Activated T-helper 17 cell treated with anti-CD3 and anti-CD28 coated beads, Interleukin-2, amount 50 U/mL, for 72 hours (primary cell): Measurements from ENCODE around the gene SPTBN1. TPM values are rescaled to one million over a fixed set of nuclear protein-coding genes. Genes with fewer than 3 reads are reported as not detected.
"Not testable (repeated sequence)": the region's sequence is repeated elsewhere in the genome, so short reads cannot be mapped to it uniquely, and the experiment has no call there.

Experiments used
- ATAC-seq: fragments of 150-1000 bp; cut with Tn5 transposase; replicated peaks from 2 replicates; pipeline ENCODE4 v1.10.0; 2021; ENCODE audit warnings: mild to moderate bottlenecking, moderate library complexity
- H3K27ac Mint-ChIP-seq: one replicate; pipeline ENCODE4 v1.8.0; 2022; ENCODE audit warnings: mixed read lengths
- H3K27me3 Mint-ChIP-seq: one replicate; pipeline ENCODE4 v1.8.0; 2022; ENCODE audit warnings: mixed read lengths
- H3K36me3 Mint-ChIP-seq: one replicate; pipeline ENCODE4 v1.8.0; 2022; ENCODE audit warnings: low read depth, mild to moderate bottlenecking, mixed read lengths
- H3K4me1 Mint-ChIP-seq: one replicate; pipeline ENCODE4 v1.8.0; 2022; ENCODE audit warnings: mixed read lengths
- H3K4me3 Mint-ChIP-seq: one replicate; pipeline ENCODE4 v1.8.0; 2022; ENCODE audit warnings: mild to moderate bottlenecking, mixed read lengths
- H3K9me3 Mint-ChIP-seq: one replicate; pipeline ENCODE4 v1.8.0; 2022; ENCODE audit warnings: mixed read lengths
- total RNA-seq, 2 donors: library from RNA; stranded (reverse); gene quantifications; one replicate each; pipeline ENCODE4 v1.2.3, GENCODE V29; 2022

Gene SPTBN1
- total RNA-seq, 2 donors from 2014 or later, result 85.3 to 101 TPM

DNA sequence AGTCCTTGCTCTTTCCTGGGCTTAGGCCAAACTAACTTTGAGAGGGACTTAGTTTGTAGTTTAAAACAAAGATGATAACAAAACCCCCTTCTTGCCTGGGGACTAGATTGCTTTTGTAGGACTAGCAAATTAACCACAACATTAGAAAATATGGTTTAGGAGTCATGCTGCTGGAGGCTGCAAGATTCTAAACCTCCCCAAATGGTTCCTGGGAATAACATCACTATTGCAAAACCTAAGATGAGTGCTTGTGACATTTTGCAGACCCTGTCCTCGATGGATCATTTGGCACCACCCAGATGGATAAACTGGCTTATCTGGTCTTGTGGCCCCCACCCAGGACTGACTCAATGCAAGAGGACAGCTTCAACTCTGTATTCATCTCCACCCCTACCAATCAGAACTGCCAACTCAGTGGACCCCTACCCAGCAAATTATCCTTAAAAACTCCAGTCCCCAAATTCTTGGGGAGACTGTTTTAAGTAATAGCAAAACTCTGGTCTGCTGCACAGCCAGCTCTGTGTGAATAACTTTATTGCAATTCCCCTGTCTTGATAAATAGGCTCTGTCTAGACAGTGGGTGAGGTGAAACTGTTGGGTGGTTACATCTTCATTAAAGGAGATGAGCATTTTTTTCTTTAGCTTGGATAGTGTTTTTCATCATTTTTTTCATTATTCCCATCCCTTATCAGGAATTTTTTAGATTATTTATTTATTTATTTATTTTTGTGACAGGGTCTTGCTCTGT lies 58.9 kb downstream of the SPTBN1 start:
- Mint-ChIP-seq H3K4me3 (no peak overlapping the region), H3K27me3 (peaks cover 10% of the 10 kb centered on the region), H3K4me1 (no peaks in the 10 kb centered on the region), H3K9me3 (no peaks in the 10 kb centered on the region), H3K27ac (no peak overlapping the region), H3K36me3 (no peaks in the 10 kb centered on the region)
- ATAC-seq, result no peak

DNA sequence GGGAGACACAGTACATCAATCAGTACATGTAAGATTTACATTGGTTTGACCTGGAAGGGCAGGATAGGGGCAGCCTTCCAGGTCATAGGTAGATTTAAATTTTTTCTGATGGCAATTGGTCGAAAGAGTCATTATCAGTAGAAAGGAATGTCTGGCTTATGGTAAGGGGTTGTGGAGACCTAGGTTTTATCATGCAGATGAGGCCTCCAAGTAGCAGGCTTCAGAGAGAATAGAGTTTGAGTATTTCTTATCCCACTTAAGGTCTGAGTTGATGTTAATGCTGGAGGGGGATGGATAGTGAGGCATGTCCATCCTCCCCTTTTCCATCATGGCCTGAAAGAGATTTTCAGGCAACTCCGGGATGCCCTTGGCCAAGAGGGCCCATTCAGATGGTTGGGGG lies 60.7 kb downstream of the SPTBN1 start:
- H3K27ac Mint-ChIP-seq, result no peak overlapping the region
- no peak for ATAC-seq
- no peaks in the 10 kb centered on the region for H3K36me3 Mint-ChIP-seq
- H3K9me3 Mint-ChIP-seq, result no peaks in the 10 kb centered on the region
- H3K27me3 Mint-ChIP-seq, result peaks cover 10% of the 10 kb centered on the region
- no peaks in the 10 kb centered on the region for H3K4me1 Mint-ChIP-seq
- no peak overlapping the region for H3K4me3 Mint-ChIP-seq

DNA sequence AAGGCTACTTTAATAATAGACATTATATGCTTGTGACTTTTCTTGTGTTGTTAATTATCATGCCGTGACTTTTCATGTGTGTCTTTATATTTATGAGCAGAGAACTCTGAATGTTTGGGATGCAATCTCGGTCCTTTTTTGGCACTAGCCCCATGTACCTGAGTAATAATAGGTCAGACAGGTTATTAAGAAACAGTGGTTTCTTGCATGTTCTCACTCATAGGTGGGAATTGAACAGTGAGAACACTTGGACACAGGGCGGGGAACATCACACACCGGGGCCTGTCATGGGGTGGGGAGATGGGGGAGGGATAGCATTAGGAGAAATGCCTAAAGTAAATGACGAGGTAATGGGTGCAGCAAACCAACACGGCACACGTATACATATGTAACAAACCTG lies 61.9 kb downstream of the SPTBN1 start:
- H3K4me3 Mint-ChIP-seq, H3K9me3 Mint-ChIP-seq, ATAC-seq, H3K27me3 Mint-ChIP-seq, H3K36me3 Mint-ChIP-seq, H3K27ac Mint-ChIP-seq, H3K4me1 Mint-ChIP-seq: not testable (repeated sequence)

DNA sequence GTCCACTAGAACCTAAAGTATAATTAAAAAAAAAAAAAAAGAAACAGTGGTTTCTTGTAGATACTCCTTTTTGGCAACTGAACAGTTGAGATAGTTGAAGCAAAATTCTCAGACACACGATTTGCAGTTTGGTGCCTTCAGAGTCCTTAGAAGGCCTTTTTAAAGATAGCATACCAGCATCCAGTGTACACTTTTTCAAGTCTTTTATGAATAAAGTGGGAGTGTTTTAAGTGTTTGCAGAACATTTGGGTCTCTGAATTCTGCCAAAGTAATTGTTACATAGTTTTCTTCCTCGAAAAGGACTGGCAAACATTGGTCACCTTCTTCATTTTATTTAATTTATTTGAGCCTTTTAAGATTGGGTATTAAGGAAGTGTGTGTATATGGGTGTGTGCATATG lies 62.3 kb downstream of the SPTBN1 start:
- no peak overlapping the region for H3K4me3 Mint-ChIP-seq
- no peaks in the 10 kb centered on the region for H3K9me3 Mint-ChIP-seq
- no peak for ATAC-seq
- no peak overlapping the region for H3K27ac Mint-ChIP-seq
- no peaks in the 10 kb centered on the region for H3K4me1 Mint-ChIP-seq
- no peaks in the 10 kb centered on the region for H3K36me3 Mint-ChIP-seq
- H3K27me3 Mint-ChIP-seq, result peaks cover 10% of the 10 kb centered on the region

DNA sequence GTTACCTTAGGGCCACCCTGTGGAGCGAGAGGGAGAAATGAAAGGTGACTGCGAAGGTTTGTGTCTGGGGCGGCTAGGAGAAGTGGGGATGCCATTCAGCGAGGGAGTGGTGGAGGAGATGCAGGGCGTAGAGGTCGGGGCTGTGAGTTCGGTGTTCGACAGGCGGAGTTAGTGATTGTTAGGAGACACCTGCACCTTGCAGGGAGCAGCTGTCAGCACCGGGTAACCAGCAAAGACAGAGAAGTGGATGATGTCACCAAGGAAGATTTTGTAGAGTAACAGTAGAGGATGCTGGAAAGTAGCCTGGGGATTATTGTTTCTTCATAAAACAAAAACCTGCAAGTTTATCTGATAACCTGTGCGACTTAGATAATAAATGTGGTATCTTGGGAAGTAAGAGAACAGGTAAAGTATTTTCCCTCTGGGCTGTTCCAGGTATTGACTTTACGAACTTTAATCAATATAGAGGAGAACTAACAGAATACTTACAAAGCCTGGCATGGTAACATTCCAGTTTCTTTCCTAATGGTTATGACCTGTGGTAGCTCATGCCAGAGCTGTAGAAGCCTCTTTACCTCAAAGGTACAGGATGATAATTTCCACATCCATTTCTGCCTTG lies 63.8 kb downstream of the SPTBN1 start:
- H3K9me3 Mint-ChIP-seq, result no peaks in the 10 kb centered on the region
- no peaks in the 10 kb centered on the region for H3K36me3 Mint-ChIP-seq
- peaks cover 10% of the 10 kb centered on the region for H3K27me3 Mint-ChIP-seq
- H3K4me3 Mint-ChIP-seq, result no peak overlapping the region
- ATAC-seq, result no peak
- H3K4me1 Mint-ChIP-seq, result peaks cover 8% of the 10 kb centered on the region
- H3K27ac Mint-ChIP-seq, result no peak overlapping the region

DNA sequence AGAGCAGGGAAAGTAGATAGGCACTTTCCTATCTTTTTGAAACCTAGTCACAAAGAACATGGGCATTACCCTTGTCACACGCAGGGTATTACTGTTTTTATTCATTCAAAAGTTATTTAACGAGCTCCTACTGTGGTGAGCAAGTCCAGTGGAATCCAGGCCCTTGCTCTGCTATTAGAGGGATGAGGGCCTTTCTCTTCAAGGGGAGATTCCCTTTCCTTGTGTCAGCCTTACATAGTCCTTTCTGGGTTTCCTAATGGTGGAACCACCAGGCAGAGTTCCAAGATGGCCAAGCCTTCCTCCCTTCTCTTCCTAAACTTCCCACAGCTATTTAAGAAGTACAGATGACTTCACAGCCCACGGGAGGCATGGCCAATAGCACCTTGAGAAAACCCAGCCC lies 64.6 kb downstream of the SPTBN1 start:
- Mint-ChIP-seq H3K27ac (no peak overlapping the region), H3K4me1 (peaks cover 8% of the 10 kb centered on the region), H3K9me3 (no peaks in the 10 kb centered on the region), H3K27me3 (peaks cover 10% of the 10 kb centered on the region), H3K36me3 (no peaks in the 10 kb centered on the region), H3K4me3 (no peak overlapping the region)
- ATAC-seq, result no peak

DNA sequence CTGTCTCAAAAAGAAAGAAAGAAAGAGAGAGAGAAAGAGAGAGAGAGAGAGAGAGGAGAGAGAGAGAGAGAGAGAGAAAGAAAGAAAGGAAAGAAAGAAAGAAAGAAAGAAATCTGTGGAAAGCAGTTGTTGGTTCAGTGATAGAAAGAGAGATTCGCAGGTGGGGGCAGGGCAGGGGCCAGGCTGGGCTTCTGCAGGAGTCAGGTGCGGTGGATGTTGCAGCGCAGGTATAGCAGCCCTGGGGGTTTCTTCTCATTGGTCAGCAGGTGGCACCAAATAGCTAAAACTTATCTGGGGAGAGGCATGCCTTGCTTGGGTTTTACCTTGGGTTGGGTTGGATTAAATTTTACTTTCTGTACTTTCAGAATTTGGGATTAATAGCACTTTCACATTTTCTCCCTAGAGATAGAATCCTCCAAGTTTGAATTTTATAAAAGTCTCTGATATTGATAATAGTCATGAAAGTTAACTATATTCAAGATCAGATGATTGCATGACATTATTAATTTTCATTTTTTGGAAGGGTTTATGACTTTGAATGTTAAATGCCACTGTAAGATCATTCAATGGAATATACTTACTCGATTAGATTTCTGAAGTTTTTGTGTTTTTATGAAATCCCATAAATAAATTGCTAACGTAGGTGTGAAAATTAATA lies 66.6 kb downstream of the SPTBN1 start:
- H3K27ac Mint-ChIP-seq, result no peak overlapping the region
- H3K4me1 Mint-ChIP-seq, result peaks cover 8% of the 10 kb centered on the region
- H3K9me3 Mint-ChIP-seq, result no peaks in the 10 kb centered on the region
- no peak overlapping the region for H3K4me3 Mint-ChIP-seq
- ATAC-seq, result peak; percentile 76
- peaks cover 10% of the 10 kb centered on the region for H3K27me3 Mint-ChIP-seq
- H3K36me3 Mint-ChIP-seq, result no peaks in the 10 kb centered on the region

DNA sequence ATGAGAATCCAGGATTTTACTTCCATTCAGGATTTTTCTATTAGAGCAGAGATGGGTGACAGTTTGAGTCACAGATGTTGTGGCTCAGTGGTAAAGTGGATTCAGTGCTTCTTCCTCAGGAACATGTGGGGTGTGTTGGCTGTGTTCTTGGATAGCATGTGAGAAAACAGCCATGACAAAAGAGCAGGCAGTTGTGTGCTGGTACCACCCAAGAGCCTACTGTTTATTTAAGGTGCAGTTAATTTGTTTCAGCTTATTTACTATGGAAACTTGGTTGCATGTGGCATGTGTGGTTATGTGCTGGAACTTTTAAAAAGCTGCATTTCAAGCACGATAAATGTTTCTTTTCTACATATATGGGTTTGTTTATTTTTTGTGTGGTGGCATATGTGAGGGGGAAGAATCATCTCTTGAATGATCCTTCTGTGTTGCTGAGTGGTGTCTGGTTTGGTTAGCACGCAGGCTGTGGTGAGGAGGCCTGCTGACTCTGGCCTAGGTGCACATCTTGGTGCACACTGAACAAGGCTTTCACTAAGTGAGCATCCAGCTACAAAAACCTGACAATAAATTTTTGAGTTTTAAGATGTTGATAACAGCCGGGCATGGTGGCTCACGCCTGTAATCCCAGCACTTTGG lies 67.3 kb downstream of the SPTBN1 start:
- H3K27ac Mint-ChIP-seq, result no peak overlapping the region
- no peaks in the 10 kb centered on the region for H3K36me3 Mint-ChIP-seq
- H3K9me3 Mint-ChIP-seq, result no peaks in the 10 kb centered on the region
- no peak overlapping the region for H3K4me3 Mint-ChIP-seq
- no peak for ATAC-seq
- peaks cover 8% of the 10 kb centered on the region for H3K4me1 Mint-ChIP-seq
- peaks cover 10% of the 10 kb centered on the region for H3K27me3 Mint-ChIP-seq

DNA sequence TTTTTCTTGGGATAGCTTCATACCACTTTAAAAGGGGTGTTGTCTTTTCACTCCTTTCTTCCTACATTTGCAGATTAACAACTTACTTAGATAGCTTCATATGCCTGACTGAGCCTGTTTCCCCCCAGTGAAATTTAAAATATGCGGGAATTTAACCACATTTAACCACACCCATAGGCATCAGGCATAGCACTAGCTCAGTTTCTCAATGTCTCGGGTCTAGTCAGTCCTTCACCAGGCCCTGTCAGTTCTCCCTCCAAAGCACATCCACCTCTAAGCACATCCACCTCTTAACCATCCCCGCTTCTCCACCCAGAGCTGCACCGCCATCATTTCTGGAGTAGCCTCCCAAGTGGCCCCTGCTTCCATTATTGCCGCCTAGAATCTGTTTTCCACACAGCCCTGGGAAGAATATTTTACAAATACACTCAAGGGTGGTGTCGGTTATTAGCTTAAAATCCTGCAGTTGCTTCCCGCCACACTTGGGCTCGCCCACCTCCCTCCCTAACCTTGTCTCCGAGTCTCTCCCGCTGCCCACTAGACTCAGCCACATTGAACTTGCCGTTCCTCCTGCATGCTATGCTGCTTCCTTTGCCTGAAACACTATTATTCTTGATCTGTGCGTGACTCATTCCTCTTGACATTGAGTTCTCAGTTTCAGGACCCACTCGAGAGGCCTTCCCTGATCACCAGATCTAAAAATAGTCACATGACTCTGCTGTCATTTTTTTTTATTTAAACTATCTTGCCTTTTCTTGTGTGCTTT lies 68.3 kb downstream of the SPTBN1 start:
- H3K9me3 Mint-ChIP-seq, result no peaks in the 10 kb centered on the region

DNA sequence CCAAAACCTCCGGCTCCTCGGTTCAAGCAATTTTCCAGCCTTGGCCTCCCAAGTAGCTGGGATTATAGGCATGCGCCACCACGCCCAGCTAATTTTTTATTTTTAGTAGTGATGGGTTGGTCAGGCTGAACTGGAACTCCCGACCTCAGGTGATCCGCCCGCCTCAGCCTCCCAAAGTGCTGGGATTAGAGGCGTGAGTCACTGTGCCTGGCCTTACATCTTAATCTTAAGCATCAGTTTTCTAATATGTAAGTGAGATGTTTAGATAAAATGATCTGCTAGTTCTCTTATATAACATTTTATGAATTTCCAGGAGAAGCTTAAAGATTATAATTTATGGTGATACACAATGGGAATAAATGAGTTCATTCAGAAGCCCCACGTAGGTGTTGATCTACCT lies 69.2 kb downstream of the SPTBN1 start:
- Mint-ChIP-seq H3K4me1 (peaks cover 8% of the 10 kb centered on the region), H3K4me3 (no peak overlapping the region), H3K36me3 (no peaks in the 10 kb centered on the region), H3K27ac (no peak overlapping the region), H3K9me3 (no peaks in the 10 kb centered on the region), H3K27me3 (no peaks in the 10 kb centered on the region)
- no peak for ATAC-seq

More for the DNA sequence above, 68.3 kb downstream of the SPTBN1 start:
- Mint-ChIP-seq H3K27ac (no peak overlapping the region), H3K4me1 (peaks cover 8% of the 10 kb centered on the region), H3K36me3 (no peaks in the 10 kb centered on the region), H3K27me3 (peaks cover 6% of the 10 kb centered on the region), H3K4me3 (no peak overlapping the region)
- peak; percentile 94 for ATAC-seq

DNA sequence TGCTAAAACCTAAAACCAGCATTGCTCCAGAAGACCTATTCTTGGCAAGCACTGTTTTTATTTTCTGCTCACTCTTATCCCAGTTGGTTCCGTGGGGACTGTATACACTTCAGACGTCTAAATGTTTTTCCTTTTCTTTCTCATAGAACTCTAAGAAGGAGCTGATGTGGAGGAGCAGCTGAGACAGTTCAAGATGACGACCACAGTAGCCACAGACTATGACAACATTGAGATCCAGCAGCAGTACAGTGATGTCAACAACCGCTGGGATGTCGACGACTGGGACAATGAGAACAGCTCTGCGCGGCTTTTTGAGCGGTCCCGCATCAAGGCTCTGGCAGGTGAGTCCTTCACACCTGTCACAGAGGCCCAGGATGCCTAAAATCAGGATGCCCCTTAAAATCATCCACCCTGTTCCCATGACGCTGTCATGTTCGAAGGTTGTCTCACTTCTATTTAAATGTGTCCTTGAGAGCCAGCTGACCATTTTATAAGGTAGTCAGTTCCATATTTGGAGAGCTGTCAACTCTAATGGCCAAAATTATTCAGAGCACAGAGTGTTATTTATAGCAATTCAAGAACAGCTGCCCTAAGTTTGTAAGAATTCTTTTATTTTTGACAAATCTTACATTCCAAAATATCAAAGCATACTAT lies 70.2 kb downstream of the SPTBN1 start:
- Mint-ChIP-seq H3K36me3 (no peaks in the 10 kb centered on the region), H3K4me1 (peaks cover 8% of the 10 kb centered on the region), H3K27me3 (no peaks in the 10 kb centered on the region), H3K4me3 (no peak overlapping the region), H3K9me3 (no peaks in the 10 kb centered on the region), H3K27ac (no peak overlapping the region)
- ATAC-seq, result no peak

DNA sequence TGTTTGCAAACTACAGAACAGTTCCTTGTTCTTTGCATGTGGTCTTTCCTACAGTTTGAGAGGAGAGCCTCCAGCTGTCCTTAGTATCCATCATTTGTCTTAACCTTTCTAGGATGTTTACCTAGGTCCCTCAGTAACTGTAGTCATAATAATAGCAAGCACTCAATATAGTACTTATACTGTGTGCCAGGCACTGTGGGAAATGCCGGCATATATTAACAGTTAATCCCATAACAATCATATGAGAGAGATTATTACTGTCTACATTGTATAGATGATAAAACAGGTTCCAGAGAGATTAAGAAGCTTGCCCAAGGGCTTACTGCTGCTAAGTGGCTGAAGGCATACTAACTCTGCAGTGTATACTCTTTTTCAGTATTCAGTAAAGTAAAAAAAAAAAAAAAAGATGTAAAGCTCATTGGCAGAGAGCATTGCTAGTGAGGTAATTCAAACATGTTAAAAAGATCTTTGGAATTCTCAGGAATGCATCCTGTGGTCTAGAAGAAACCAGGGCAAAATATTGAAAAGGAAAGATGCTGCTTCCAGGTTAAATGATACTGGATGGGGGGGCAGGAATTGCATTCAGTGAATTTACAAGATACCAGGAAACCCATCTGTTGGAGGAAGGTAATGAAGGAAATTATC lies 72.3 kb downstream of the SPTBN1 start:
- H3K9me3 Mint-ChIP-seq, result no peaks in the 10 kb centered on the region
- no peak overlapping the region for H3K27ac Mint-ChIP-seq
- no peaks in the 10 kb centered on the region for H3K27me3 Mint-ChIP-seq
- ATAC-seq, result no peak
- H3K4me3 Mint-ChIP-seq, result no peak overlapping the region
- H3K4me1 Mint-ChIP-seq, result peaks cover 8% of the 10 kb centered on the region
- H3K36me3 Mint-ChIP-seq, result no peaks in the 10 kb centered on the region

DNA sequence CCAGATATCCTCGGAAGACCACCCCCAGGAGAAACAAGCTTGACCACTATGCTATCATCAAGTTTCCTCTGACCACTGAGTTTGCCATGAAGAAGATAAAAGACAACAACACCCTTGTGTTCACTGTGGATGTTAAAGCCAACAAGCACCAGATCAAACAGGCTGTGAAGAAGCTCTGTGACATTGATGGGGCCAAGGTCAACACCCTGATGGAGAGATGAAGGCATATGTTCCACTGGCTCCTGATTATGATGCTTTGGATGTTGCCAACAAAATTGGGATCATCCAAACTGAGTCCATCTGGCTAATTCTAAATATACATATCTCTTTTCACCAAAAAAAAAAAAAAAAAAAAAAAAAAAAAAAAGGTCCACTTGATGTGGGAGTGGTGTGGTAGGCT lies 73.4 kb downstream of the SPTBN1 start:
- not testable (repeated sequence) for H3K27ac Mint-ChIP-seq, H3K4me3 Mint-ChIP-seq, H3K4me1 Mint-ChIP-seq, H3K27me3 Mint-ChIP-seq, H3K9me3 Mint-ChIP-seq, ATAC-seq, H3K36me3 Mint-ChIP-seq
